ENCODE results near the gene ACP6. TPM values are rescaled to one million over a fixed set of nuclear protein-coding genes. Genes with fewer than 3 reads are reported as not detected.

The ACP6 gene
- total and polyA plus RNA-seq, 2 of the 13 experiments (the other 11 are each of a cell fraction or from before 2014, with no cell fraction given) = 18.1 to 33.7 TPM

DNA sequence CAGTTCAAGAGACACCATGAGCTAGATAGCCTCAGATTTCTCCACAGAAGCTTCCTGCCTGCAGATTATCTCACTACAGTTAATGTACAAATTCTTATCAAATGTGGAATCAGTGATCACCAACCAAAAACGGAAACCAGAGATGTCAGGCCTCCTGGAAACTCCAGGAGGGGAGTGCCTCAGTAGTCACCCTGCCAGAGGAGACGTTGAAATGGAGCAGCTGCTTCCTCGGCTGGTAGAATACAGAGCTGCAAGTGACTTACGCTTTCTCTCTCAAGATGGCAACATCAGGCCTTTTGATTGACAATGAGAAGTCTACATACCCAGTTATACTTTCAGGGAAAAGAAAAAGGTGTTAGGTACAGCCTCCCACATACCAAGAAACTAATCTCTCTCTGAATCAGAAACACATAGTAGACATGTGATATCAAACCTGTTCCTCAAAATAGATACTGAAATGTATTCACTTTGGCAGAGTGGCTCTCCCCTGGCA lies 52.2 kb downstream of the ACP6 start:
- in situ Hi-C loops (cut with HindIII; ENCODE audit: extremely low pct_ligation_motif_present, low pct_unique_long_range_greater_than_20kb) = no loop called here
- BruUV-seq (replicated peaks) = no TSS peak
- CTCF ChIA-PET (ENCODE audit: low intra/inter-chr PET ratio, low total read pairs) = no interaction called here

More for the DNA sequence above, 52.2 kb downstream of the ACP6 start:
- H2AFZ ChIP-seq (ENCODE audit: low read length) = no peak overlapping the region
- no peaks in the 10 kb centered on the region for H4K20me1 ChIP-seq (ENCODE audit: insufficient read depth, low read length)
- no peak overlapping the region for H3K4me2 ChIP-seq (ENCODE audit: low read depth, low read length)
- 98% methylated on average over 4 of the region's 4 CpGs for WGBS (ENCODE audit: low lambda C conversion rate)
- H3K36me3 ChIP-seq (replicated peaks in 1 of 2; ENCODE audit: control insufficient read depth in 1 of 2, insufficient read depth in 2 of 2, low read length in 2 of 2) = peaks cover 17 to 63% of the 10 kb centered on the region in 2 experiments; a peak in 4 of 5 replicates
- no peak for TF ChIP-seq ZNF589 (CRISPR knock-in tag; conservative IDR thresholded peaks at IDR 0.05)
- TF ChIP-seq, protein P1, sequence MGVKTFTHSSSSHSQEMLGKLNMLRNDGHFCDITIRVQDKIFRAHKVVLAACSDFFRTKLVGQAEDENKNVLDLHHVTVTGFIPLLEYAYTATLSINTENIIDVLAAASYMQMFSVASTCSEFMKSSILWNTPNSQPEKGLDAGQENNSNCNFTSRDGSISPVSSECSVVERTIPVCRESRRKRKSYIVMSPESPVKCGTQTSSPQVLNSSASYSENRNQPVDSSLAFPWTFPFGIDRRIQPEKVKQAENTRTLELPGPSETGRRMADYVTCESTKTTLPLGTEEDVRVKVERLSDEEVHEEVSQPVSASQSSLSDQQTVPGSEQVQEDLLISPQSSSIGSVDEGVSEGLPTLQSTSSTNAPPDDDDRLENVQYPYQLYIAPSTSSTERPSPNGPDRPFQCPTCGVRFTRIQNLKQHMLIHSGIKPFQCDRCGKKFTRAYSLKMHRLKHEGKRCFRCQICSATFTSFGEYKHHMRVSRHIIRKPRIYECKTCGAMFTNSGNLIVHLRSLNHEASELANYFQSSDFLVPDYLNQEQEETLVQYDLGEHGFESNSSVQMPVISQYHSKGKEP (CRISPR knock-in tag; IDR thresholded peaks at IDR 0.05) = no peak
- no peak for TF ChIP-seq SNAPC2 (CRISPR knock-in tag; IDR thresholded peaks at IDR 0.05)
- no peak for TF ChIP-seq SALL2 (CRISPR knock-in tag; IDR thresholded peaks at IDR 0.05)
- no peak for TF ChIP-seq GTF2F1 (IDR thresholded peaks at IDR 0.05; ENCODE audit: low read length)
- no peak for TF ChIP-seq ZNF609 (CRISPR knock-in tag; IDR thresholded peaks at IDR 0.05; ENCODE audit: borderline replicate concordance)
- TF ChIP-seq KDM5B (CRISPR knock-in tag; IDR thresholded peaks at IDR 0.05; ENCODE audit: borderline replicate concordance) = no peak
- no peak for TF ChIP-seq ZNF567 (CRISPR knock-in tag; IDR thresholded peaks at IDR 0.05; ENCODE audit: borderline replicate concordance)
- no peak for TF ChIP-seq TMF1 (CRISPR knock-in tag; IDR thresholded peaks at IDR 0.05; ENCODE audit: low read depth)
- no peak for TF ChIP-seq FLYWCH1 (CRISPR knock-in tag; IDR thresholded peaks at IDR 0.05)
- no peak for TF ChIP-seq MBD4 (IDR thresholded peaks at IDR 0.05; ENCODE audit: borderline replicate concordance, low read length)
- TF ChIP-seq SMARCE1 (IDR thresholded peaks at IDR 0.05; ENCODE audit: borderline replicate concordance) = no peak
- TF ChIP-seq ZNF329 (CRISPR knock-in tag; IDR thresholded peaks at IDR 0.05; ENCODE audit: low read depth) = no peak
- no peak for TF ChIP-seq ZNF816 (CRISPR knock-in tag; IDR thresholded peaks at IDR 0.05; ENCODE audit: borderline replicate concordance)
- TF ChIP-seq FOXP1 (IDR thresholded peaks at IDR 0.05) = no peak
- TF ChIP-seq FOXP1 (CRISPR knock-in tag; IDR thresholded peaks at IDR 0.05) = no peak
- no peaks in the 10 kb centered on the region for H3K9me3 ChIP-seq (ENCODE audit: low read length)
- peaks cover 4% of the 10 kb centered on the region for H3K4me1 ChIP-seq (ENCODE audit: insufficient read depth, low read length)
- ATAC-seq (no peak), FAIRE-seq (no peak), DNase-seq (ENCODE audit: low spot score) (no peak)
- no peak overlapping the region for H3K4me3 ChIP-seq (replicated peaks in 1 of 3; ENCODE audit: insufficient read depth in 1 of 3, low read depth in 2 of 3, low read length in 3 of 3)
- intact Hi-C loops (cut with micrococcal nuclease; ENCODE audit: unreplicated experiment) = no loop called here
- no peaks in the 10 kb centered on the region for H3K79me2 ChIP-seq (ENCODE audit: insufficient read depth, low read length)
- H3K27ac ChIP-seq (ENCODE audit: extremely low read length, insufficient read depth, low read length) = no peak overlapping the region
- H3K27me3 ChIP-seq (ENCODE audit: control insufficient read depth in 1 of 2, insufficient read depth in 2 of 2, low read length in 2 of 2) = no peaks in the 10 kb centered on the region
- H3K9ac ChIP-seq (ENCODE audit: insufficient read depth, low read depth, low read length) = no peak overlapping the region
- POLR2A ChIA-PET = no interaction called here
